Measurements from ENCODE around the gene C15orf40. TPM values are rescaled to one million over a fixed set of nuclear protein-coding genes. Genes with fewer than 3 reads are reported as not detected.

C15orf40 gene
- total RNA-seq, 2 donors from 2014 or later, result 15.4 to 22.1 TPM

DNA sequence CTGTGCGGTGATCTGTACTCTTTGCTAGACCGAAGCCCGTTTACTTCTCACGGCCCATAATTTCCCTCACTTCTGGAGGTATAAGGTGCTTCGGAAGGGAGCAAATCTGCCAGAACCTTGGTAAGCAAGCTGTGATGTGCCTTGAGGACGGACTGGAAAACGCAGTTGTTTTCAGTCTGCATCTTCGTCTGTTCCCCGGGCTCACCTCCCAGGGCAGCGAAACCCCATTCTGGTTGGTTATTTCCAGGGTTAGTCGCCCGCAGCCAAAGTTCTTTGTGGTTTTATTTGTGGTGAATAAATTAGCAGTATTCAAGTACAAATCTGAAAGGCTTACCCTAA lies 25.0 kb downstream of the C15orf40 start:
- Histone ChIP-seq H3K27ac (peak overlapping the region; percentile 76 to 80), H3K27me3 (replicated peaks; ENCODE audit: insufficient read depth) (no peaks in the 10 kb centered on the region), H3K4me3 (peak overlapping the region; percentile 72 to 81), H3K9me3 (no peaks in the 10 kb centered on the region), H3K36me3 (no peaks in the 10 kb centered on the region), H3K4me1 (replicated peaks) (peaks cover 7% of the 10 kb centered on the region)
- 0% methylated on average over 12 of the region's 12 CpGs for WGBS
- intact Hi-C loops (cut with DNase I), result no loop called here
- TF ChIP-seq POLR2AphosphoS5 (IDR thresholded peaks at IDR 0.05) (no peak), POLR2A (IDR thresholded peaks at IDR 0.05) (no peak)
- TF ChIP-seq, protein P1, sequence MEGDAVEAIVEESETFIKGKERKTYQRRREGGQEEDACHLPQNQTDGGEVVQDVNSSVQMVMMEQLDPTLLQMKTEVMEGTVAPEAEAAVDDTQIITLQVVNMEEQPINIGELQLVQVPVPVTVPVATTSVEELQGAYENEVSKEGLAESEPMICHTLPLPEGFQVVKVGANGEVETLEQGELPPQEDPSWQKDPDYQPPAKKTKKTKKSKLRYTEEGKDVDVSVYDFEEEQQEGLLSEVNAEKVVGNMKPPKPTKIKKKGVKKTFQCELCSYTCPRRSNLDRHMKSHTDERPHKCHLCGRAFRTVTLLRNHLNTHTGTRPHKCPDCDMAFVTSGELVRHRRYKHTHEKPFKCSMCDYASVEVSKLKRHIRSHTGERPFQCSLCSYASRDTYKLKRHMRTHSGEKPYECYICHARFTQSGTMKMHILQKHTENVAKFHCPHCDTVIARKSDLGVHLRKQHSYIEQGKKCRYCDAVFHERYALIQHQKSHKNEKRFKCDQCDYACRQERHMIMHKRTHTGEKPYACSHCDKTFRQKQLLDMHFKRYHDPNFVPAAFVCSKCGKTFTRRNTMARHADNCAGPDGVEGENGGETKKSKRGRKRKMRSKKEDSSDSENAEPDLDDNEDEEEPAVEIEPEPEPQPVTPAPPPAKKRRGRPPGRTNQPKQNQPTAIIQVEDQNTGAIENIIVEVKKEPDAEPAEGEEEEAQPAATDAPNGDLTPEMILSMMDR (IDR thresholded peaks at IDR 0.05), result no peak
- DNase-seq (ENCODE audit: low spot score), result no peak

DNA sequence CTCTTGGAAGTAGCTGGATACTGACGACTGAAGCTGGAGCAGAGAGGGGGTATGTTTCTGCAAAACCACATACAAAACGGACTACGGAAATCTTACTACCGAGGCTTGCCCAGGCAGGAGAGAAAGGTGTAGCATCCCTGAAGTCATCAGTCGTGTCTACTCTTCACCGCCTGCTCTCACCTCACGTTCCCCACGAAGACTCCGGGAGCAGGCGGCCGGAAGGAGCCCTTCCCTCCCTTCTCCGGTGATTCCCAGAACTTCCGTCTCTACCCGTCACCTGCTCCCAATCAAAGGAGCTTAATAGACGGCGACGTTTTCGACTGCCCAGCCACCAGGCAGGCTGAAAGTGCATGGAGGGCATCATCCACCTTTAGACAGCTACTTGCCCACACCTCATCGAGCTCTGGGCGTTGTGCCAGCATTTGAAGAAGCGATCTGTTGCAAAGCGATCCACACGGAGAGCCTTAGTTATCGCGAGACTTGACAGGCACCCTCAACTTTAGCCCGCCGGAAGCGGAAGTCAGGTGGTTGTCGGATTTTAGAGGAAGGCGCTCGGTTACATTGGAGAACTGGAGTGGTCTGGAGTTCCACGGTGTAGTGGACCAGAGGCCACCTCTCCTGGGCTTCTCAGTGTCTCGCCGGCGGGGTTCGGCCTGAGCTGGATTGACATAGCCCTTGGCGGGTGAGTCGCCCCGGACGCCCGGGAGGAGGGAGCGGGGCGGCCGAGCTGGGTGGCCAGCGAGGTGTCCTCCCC lies 25.6 kb downstream of the C15orf40 start, which contains the start of gene RAMAC:
Gene RAMAC, plus strand, starts transcription at position 523 of the 754 bp plus-strand sequence. CDS start 2,809 bp downstream, outside the sequence.
- Histone ChIP-seq H3K27me3 (replicated peaks; ENCODE audit: insufficient read depth) (no peaks in the 10 kb centered on the region), H3K36me3 (no peaks in the 10 kb centered on the region), H3K27ac (peak within 1 kb of the TSS; percentile 76 to 80), H3K9me3 (no peaks in the 10 kb centered on the region), H3K4me3 (peak within 1 kb of the TSS; percentile 72 to 81), H3K4me1 (replicated peaks) (peaks cover 7% of the 10 kb centered on the region)
- TF ChIP-seq, protein P1 (IDR thresholded peaks at IDR 0.05), result no peak
- peak; percentile 49 for TF ChIP-seq POLR2A (IDR thresholded peaks at IDR 0.05)
- TF ChIP-seq POLR2AphosphoS5 (IDR thresholded peaks at IDR 0.05), result peak; percentile 95
- DNase-seq (ENCODE audit: low spot score), result peak; percentile 95
- WGBS, result 2% methylated on average over 45 of the region's 45 CpGs
- intact Hi-C loops (cut with DNase I), result no loop called here

DNA sequence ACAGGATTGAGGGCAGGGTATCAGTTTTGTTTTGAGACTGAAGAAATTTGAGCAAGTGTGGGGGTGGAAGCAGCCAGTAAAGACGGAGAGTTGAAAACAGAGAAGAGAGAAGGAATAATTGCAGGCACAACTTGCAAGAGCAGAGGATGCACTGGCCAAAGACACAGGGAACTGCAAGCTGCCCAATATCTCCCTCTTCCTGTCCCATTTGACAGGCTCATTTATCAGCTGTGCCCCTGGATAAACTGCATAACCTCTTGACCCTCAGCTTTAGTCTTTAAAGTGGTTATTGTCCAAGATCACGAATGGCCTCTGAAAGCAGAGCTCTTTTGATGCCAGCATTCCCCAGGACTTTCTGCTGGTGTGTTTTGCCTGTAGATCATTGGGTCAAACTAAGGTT lies 30.5 kb downstream of the C15orf40 start:
- Histone ChIP-seq H3K36me3 (no peaks in the 10 kb centered on the region), H3K27ac (no peak overlapping the region), H3K9me3 (no peaks in the 10 kb centered on the region), H3K27me3 (replicated peaks; ENCODE audit: insufficient read depth) (no peaks in the 10 kb centered on the region), H3K4me3 (no peak overlapping the region), H3K4me1 (replicated peaks) (no peaks in the 10 kb centered on the region)
- DNase-seq (ENCODE audit: low spot score), result no peak
- WGBS, result 65% methylated on average over 2 of the region's 2 CpGs
- TF ChIP-seq POLR2AphosphoS5 (IDR thresholded peaks at IDR 0.05) (no peak), POLR2A (IDR thresholded peaks at IDR 0.05) (no peak)
- TF ChIP-seq, protein P1 (IDR thresholded peaks at IDR 0.05), result no peak
- intact Hi-C loops (cut with DNase I), result no loop called here

DNA sequence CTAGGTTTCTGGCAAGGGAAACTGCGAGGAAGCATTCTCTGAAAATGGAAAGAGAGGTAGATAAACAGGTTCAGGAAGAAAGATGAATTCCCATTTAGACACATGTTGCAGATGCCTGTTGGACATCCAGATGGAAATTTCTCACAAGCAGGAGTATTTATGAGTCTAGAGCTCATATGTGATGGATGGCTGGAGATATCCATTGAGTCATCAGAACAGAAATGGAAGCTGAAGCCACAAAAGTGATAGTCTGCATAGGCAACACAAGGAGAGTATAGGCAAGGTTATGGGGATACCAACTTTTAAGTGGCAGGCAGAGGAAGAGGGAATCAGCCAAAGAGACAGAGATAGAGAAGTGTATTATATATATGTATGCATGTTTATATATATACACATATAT lies 31.7 kb downstream of the C15orf40 start:
- Histone ChIP-seq H3K4me3 (no peak overlapping the region), H3K27ac (no peak overlapping the region), H3K4me1 (replicated peaks) (no peaks in the 10 kb centered on the region), H3K36me3 (no peaks in the 10 kb centered on the region), H3K9me3 (no peaks in the 10 kb centered on the region), H3K27me3 (replicated peaks; ENCODE audit: insufficient read depth) (no peaks in the 10 kb centered on the region)
- WGBS, result 89% methylated on average over 1 of the region's 1 CpG
- TF ChIP-seq POLR2A (IDR thresholded peaks at IDR 0.05), result no peak
- TF ChIP-seq POLR2AphosphoS5 (IDR thresholded peaks at IDR 0.05), result no peak
- TF ChIP-seq, protein P1 (IDR thresholded peaks at IDR 0.05), result no peak
- DNase-seq (ENCODE audit: low spot score), result no peak
- intact Hi-C loops (cut with DNase I), result no loop called here

DNA sequence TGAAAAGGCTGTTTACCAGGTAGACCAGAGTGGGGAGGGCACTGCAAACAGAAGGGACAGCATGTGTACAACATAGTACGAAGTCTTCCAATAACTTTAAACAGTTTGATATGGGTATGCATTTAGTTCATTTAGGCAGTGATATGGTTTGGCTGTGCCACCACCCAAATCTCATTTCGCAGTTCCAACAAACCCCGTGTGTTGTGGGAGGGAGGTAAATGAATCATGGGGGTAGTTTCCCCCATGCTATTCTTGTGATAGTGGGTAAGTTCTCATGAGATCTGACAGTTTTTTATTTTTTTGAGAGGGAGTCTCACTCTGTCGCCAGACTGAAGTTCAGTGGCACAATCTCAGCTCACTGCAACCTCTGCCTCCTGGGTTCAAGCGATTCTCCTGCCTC lies 33.0 kb downstream of the C15orf40 start:
- WGBS, result 88% methylated on average over 5 of the region's 5 CpGs
- Histone ChIP-seq H3K27ac (no peak overlapping the region), H3K4me1 (replicated peaks) (no peaks in the 10 kb centered on the region), H3K4me3 (no peak overlapping the region), H3K36me3 (no peaks in the 10 kb centered on the region), H3K27me3 (replicated peaks; ENCODE audit: insufficient read depth) (no peaks in the 10 kb centered on the region), H3K9me3 (no peaks in the 10 kb centered on the region)
- intact Hi-C loops (cut with DNase I), result no loop called here
- TF ChIP-seq, protein P1 (IDR thresholded peaks at IDR 0.05), result no peak
- TF ChIP-seq POLR2AphosphoS5 (IDR thresholded peaks at IDR 0.05) (no peak), POLR2A (IDR thresholded peaks at IDR 0.05) (no peak)
- DNase-seq (ENCODE audit: low spot score), result no peak
